HG03064 (cell line): Measurements from ENCODE around the gene PNMA8B.
"Not testable (repeated sequence)": the region's sequence is repeated elsewhere in the genome, so short reads cannot be mapped to it uniquely, and the experiment has no call there.

Source experiments
- ATAC-seq: cut with Tn5 transposase; IDR thresholded peaks from one replicate; pipeline ENCODE4 v1.9.1; 2021; ENCODE audit warnings: low read depth; ENCODE audit not compliant: unreplicated experiment

Gene PNMA8B, protein sequence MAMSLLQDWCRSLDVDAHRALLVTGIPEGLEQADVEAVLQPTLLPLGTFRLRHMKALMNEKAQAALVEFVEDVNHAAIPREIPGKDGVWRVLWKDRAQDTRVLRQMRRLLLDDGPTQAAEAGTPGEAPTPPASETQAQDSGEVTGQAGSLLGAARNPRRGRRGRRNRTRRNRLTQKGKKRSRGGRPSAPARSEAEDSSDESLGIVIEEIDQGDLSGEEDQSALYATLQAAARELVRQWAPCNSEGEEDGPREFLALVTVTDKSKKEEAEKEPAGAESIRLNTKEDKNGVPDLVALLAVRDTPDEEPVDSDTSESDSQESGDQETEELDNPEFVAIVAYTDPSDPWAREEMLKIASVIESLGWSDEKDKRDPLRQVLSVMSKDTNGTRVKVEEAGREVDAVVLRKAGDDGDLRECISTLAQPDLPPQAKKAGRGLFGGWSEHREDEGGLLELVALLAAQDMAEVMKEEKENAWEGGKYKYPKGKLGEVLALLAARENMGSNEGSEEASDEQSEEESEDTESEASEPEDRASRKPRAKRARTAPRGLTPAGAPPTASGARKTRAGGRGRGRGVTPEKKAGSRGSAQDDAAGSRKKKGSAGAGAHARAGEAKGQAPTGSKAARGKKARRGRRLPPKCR

DNA sequence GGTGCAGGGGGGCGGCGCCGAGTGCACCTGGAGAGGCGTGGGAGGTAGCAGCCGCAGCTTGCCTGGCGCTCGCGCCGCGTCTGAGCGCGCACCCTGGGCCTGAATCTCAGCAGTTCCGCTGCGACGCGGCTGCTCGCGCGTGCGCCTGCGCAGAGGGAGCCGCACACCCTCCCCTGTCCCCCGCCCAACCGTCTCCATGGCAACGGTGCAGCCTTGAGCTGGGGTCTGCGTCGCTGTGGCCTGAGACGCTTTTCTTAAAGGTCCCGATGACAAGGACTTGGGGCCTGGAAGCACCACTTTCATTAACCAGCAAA lies at the start of gene PNMA8B:
Gene PNMA8B (minus strand): TSS at position 82 of the 314 bp plus-strand sequence. CDS start 402 bp downstream, outside the sequence.
- no peak for ATAC-seq

DNA sequence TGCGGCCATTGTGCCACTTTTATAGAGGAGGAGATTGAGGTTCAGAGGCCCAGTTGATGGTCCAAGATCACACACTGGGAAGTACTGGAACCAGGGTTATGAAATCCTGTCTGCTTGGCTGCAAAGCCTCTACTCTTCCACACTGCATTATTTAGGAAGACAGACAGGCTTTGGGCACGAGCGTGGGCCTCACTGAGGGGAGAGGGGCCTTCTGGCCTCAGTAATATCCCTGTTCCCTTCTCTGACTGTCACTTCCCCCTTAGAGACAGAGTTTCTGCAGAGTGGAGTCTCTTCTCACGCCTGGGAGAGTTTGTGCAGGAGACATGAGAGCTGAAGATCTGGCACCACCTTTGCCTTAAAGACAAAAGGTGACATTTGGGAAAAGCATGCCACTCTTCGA lies 49.0 kb upstream of the PNMA8B start:
- no peak for ATAC-seq

DNA sequence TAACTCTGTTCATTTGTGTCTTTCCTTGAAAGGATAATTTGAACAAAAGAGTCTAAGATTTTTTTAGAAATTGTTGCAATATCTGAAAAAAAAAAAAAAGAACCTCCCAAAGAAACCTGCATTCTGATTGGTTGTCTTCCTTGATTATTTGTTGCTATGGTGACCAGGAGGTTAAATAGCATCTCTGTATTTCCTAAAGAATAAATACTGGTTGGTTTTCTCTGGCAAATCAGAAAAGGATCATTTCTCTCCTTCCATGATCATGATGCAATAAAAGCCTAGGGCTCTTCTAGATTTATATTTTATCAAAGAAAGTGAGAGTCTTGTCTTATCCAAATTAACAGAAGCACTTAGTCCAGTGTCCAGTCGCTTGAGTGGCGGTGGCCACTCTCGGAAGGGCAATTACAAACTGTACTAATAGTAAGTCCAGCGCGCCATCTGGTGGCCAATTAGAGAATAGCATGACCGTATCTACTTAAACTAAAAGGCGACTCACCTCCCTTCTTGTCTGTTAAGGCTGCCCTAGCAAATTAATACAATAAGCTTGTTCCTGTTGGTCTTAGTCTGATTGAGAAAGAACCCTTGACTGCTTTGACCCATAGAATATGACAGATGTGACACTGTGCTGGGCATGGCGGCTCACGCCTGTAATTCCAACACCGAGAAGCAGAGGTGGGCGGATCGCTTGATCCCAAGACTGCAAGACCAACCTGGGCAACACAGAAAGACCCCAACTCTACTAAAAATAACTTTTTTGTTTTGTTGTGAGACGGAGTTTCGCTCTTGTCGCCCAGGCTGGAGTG lies 47.0 kb upstream of the PNMA8B start:
- no peak for ATAC-seq

DNA sequence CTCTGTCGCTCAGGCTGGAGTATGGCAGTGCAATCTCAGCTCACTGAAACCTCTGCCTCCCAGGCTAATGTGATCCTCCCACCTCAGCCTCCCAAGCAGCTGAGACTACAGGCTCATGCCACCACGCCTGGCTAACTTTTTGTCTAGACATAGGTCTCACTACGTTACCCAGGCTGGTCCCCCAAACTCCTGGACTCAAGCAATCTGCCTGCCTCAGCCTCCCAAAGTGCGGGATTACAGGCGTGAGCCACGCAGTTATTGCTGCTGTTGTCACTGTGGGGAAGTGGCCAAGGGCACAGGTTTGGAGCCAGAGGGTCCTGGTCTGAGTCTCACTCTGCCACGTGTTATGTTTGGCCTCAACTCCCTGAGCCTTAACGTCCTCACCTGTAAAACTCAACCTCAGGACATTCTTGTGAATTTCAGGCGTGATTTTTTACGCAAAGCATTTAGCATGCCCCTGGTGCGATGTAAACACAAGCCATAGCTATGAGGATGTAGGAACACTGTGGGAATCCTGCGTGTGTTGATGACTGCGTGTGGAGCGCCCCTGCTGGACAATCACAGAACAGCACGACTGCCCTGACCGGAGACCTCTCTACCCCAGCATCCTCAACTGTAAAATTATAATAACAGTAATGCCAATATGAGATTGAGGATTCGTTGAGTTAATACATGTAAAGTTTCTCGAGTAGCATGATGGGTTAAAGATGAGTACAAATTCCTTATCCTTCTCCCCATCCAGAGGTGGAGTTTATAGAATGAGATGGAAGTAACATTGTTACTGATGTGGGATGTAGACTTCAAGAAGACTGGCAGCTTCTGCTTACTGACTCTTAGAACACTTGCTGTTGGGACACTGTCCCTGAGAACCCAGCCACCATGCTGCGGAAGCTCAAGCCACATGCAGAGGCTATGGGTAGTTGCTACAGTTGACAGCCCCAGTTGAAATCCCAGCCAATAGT lies 41.8 kb upstream of the PNMA8B start:
- ATAC-seq, result no peak

DNA sequence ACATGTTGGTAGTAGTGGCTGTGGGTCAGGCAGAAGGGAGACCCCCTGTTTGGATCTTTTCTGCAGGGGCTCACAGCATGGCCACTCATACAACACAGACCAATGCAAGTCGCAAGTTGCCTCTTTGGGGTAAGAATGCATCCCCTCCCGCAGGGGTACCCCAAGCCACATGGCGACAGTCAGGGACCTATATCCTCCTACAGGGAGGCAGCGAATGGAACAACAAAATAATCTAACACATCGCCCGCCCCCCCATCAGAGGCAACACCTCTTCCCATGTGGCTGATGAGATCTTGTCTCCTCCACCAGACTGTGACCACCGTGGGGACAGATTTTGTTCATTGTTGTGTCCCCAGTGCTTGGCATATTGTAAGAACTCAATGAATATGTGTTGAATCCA lies 40.7 kb upstream of the PNMA8B start:
- no peak for ATAC-seq

DNA sequence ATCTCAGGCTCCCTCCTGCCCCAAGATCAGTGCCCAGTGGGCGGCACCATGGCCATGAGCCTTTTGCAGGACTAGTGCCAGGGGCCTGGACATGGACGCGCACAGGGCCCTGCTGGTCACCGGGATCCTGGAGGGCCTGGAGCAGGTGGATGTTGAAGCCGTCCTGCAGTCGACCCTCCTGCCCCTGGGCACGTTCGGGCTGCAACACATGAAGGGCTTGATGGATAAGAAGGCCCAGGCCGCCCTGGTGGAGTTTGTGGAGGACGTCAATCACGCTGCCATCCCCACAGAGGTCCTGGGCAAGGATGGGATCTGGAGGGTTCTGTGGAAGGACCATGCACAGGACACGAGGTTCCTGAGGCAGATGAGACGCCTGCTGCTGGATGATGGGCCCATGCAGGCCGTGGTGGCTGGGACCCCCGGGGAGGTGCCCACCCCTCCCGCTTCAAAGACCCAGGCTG lies 38.0 kb upstream of the PNMA8B start:
- no peak for ATAC-seq

DNA sequence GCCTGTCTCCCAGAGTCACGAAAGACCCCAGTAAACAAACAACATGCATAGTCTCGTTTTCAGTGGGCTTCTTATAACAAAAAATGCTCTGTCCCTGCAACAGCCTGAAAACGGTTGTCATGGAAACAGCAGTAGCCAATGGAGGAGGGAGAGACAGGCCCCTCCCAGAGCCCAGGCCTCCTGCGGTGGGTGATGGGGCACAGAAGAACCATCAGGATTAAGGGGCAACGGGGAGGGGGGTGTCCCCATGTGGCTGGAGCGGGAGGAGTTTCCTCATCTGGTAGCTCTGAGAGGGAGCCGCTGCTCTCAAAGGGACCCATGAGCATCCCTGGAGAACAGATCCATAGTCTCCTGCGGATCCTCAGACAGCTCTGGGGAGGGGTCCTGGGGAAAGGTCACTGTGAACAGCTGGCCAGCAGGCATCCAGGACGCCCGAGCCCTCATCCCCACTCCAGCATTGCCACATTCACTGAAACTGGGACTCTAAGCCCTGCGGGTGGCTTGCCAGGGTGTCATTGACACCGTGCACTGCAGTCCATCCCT lies 37.5 kb upstream of the PNMA8B start:
- no peak for ATAC-seq

DNA sequence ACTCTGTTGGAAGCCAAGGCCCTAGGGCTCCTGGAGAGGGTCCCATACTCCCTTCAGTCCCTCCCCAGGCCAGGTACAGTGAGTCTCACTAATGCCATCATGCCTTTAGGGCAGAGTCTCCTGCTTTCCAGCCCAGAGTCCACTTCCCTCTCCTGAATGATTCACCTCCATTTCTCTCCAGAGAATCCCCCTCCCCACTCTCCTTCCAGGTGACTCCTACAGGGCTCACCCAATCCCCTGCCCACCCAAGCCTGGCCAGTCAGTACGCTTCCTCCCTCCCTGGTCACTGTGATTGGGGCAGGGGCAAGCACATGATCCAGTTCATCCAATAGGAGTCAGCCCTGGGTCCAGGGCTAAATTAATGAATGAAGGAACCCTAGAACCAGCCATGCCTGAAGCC lies 35.0 kb upstream of the PNMA8B start:
- no peak for ATAC-seq

DNA sequence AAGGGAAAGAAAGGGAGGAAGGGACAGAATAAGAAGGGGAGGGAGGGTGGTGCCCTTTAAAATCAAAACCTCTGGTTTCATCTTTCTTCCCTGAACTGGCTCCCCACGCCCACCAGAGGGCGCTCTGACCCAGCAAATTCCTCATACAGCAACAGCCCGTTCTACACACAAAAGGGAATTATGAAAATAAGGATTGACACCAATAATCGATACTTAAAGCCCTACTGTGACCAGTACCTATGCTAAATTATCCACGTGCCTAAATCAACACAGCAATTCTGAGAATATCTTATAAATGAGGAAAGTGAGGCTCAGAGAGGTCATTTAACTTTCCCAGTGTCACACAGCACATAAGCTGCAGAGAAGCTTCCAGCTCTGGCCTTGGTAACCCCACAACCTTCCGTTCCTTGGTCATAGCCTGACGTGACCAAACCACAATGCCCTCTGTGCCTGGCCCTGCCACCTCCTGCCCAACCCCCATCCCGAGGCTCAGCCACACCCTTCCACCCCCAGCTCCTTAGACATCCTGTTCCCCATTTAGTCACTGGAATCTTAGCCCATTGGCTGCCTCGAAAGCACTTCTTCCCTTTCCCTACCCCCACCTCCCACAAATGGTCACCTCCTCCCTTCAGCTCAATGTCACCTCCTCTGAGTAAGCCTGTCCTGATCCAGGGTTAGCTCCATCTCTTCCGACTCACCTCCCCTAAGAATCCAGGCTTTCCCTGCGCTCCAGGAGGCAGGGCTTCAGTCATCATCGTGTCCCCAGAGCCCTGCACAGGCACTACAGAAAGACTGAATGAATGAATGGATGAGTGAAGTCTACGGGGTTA lies 34.2 kb upstream of the PNMA8B start:
- ATAC-seq, result no peak

DNA sequence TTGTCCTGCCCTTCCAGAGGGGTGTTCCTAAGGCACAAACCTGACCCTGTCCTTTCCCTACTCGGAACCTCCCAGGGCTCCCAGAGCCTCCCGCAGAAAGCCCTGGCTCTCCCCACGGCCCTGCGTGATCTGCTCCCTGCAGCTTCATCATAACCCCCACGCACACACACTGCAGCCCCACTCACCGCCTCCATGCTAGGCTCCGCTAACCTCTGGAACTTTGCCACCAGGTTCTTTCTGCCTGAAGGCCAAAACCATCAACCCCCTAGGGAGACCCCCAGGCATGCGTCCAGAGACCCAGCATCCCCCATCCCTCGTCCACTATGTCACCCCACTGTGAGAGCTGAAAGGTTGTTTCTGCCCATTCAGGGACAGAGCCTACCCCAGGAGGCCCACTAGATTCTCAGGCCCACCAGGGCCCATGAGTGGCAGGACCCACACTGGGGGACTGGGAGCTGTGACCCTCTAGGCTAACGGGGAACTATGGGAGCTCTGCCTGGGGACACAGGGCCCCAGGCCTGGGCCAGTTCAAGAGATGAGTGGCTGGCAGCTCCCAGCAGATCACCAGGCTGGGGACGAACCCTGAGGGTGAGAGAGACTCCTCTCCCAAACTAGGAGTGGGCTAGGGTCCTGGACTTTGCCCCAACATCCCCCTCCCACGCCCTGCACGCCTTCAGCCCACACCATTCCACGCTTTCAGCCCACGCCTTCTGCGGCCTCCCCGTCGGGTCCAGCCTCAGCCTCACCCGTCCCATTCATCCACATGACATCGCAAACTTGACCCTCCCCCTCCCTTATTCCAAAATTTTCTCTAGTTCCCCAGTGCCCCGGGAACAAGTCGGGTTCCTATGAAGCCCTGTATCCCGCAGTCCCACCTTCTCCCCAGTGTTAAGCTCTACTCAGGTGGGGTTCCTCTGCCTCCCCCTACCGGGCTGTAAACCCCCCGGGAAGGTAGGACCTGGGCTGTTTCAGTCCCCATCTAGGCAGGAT lies 33.2 kb upstream of the PNMA8B start:
- no peak for ATAC-seq

DNA sequence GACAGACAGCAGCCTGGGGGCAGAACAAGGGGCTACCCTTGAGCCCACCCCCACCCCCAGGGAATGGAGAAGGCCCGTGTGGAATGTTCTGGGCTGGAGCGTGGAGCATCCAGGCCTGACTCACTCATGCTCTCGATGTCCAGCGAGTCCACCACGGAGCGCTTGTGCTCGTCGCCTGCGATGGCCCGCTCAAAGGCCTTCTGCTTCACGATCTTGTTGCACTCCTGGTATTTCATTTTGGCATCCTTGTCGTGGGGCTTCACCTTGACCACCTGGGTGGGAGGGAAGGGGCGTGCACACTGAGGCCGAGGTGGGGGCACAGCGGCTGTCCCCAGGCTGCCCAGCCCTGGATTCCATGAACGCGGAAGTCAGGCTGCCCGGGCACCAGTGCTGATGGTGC lies 31.1 kb upstream of the PNMA8B start:
- not testable (repeated sequence) for ATAC-seq

DNA sequence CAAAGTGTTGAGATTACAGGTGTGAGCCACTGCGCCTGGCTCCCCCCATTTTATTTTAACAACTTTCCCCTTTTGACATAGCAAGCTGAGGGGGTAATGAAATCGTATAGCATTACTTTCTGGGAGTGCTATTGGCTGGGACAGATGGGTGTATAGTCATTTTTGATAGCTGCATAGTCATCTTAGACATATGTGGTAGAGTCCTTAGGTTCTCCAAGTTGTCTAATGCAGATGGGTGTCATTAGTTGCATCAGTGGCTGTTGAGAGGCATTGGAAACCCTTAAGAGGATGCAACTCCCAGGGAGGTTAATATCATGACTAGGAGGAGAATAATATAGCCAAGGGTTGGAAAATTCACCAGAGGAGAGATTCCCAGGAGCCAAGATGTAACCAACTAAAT lies 28.6 kb upstream of the PNMA8B start:
- no peak for ATAC-seq

DNA sequence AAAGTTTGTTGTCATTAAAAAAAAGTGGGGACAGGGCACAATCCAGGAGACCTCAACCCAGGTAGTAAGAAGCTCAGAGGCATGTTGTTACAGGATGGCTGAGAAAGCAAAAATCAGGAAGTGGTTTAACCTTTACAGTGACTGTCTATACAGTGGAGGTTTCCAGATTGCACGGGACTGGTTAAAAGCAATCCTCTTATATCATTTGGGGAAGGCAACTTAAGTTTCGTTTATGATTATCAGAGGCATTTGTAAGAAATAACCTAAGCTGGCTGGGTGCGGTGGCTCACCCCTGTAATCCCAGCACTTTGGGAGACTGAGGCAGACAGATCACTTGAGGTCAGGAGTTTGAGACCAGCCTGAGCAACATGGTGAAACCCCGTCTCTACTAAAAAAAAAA lies 27.3 kb upstream of the PNMA8B start:
- not testable (repeated sequence) for ATAC-seq

DNA sequence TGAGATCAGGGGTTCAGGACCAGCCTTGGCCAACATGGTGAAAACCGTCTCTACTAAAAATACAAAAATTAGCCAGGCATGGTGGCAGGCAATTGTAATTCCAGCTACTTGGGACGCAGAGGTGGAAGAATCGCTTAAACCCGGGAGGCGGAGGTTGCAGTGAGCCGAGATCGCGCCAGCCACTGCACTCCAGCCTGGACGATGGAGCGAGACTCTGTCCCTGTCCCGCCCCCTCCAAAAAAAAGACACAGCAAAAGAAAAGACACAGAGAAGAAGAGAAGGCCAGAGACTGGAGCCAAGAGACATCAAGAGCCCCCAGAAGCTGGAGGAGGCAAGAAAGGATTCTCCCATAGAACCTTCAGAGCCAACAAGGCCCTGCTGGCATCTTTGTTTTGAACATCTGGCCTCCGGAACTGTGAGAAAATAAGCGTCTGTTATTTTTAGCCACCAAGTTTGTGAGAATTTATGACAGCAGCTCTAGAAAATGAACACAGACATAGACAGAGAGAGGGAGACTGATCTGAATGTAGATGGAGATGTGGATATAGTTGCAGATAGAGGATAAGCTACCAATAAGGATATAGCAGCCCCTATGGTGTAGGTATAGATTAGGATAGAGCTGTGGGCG lies 25.7 kb upstream of the PNMA8B start:
- no peak for ATAC-seq

DNA sequence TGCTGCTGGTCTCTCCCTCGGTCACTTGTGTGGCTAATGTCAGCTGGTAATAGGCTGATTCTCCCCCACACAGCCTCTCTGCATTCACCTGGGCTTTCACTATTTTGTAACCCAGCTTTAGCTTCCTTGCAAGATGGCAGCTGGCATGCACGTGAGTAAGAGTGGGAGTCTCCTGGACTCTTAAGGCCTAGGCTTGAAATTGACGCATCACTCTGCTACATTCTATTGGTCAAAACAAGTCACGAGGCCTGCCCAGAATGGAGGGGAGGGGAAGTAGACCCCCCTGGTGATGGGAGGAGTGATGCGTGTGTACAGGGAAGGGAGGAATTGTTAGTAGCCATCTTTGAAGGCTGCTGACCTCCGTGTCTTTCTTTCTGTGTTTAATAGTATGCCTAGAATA lies 24.9 kb upstream of the PNMA8B start:
- no peak for ATAC-seq

DNA sequence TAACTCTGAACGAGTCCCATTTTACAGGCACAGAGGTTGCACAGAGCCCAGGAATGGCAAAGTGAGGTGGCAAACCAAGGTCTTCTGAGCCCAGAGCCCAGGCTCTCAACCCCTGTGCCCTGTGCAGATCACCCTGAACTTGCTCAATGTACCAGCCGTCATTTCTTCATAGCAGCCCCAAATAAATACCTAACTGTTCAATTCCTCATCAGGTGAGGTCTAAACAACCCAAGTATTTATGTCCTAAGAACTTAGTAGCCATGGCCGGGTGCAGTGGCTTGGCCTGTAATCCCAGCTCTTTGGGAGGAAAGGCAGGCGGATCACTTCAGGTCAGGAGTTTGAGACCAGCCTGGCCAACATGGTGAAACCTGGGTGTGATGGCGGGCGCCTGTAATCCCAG lies 21.8 kb upstream of the PNMA8B start:
- ATAC-seq, result no peak

DNA sequence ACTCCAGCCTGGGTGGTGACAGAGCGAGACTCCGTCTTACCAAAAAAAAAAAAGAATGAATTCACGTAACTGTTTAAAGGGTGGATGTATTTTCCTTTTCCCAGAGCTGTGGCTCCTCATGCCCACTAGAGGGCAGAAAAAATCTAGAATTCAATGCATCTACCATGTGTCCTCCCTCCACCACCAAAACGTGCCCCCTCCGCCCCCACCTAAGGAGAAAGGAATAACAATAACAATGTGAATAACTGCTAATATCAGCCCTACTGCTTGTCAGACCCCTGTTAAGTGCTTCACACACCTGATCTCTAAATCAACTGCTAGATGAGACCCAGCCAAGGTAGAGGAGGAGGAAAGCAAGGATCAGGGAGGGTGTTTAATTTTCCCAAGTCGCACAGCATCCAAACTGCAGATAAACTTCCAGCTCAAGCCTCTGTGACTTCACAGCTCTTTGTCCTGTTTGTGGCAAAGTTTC lies 20.2 kb upstream of the PNMA8B start:
- ATAC-seq, result no peak

DNA sequence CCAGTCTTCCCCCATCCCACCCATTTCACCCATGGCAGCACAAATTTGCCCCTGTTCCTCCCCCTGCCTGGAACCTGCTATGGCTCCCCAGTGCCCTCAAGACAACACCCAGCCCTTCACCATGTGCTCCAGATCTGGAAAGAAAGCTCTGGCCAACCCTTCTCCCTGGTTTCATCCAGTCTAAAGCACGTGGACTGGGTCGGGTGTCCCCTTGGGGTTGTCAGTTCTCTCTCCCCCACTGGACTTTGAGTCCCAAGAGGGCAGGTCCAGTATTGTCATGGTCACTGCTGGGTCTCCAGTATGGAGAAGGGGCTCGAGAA lies 19.6 kb upstream of the PNMA8B start:
- no peak for ATAC-seq
